Stimulated activated CD4-positive, alpha-beta T cell treated with anti-CD3 and anti-CD28 coated beads, TNF-alpha, amount 100 ng/mL, for 48 hours (primary cell): ENCODE measurements around the gene NCAPG2.

Experiments
- DNase-seq, 3 donors: peaks; one replicate each; pipeline ENCODE4 v3.0.0-alpha.2; 2020; ENCODE audit warnings: low read depth in 3 of 3

NCAPG2 gene

DNA sequence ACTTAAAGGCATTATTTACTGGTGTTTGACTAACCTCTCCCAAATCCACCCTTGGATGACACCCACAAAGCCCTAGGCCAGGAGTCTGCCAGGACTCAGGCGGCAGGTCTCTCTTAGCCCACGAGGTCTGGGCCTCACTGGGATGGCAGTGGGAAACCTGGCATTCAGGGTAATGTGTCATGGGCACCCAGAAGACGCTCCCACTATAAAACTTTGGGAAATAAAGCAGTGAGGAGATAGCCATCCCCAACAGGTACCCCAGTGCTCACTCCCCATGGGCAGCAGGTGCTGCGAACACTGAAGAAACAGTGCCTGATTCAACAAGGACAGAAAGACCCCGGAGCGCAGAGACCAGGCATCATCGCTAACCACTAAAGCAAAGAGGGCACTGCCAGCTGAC lies 102.6 kb downstream of the NCAPG2 start:
- DNase-seq, result no peak

DNA sequence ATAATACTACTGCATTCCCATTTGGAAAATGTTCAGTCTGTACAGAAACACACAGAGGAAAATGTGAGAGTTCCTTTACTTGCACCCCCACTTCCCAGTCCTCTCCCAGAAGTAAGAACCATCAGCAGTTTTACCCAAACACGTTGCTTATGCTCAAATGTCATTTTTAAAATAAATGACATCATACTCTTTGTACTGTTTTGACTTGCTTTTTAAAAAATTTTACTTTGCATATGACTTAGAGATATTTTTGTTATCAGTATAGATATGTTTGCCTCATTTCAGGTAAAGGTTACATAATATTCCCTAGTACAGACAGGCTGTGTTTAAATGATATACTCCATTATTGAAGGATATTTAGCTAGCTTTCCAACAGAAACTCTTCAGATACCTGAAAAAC lies 103.5 kb downstream of the NCAPG2 start:
- DNase-seq, result no peak

DNA sequence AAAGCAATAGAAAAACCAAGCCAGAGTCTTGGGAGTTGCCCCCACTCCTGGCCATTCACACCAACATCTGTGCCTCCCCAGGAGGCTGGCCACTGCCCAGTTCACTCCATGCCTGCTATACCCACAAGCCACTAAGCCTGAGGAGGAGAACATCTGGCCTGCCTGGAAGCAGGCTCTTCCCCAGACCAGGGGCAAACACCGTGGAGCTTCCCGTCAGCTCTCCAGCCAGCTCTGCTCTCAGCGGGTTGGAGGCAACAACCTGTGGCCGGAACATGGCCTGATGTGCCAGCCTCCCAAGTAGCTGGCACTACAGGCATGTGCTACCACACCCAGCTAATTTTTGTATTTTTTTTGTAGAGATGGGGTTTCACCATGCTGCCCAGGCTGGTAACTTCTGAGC lies 107.9 kb downstream of the NCAPG2 start:
- DNase-seq, result no peak

DNA sequence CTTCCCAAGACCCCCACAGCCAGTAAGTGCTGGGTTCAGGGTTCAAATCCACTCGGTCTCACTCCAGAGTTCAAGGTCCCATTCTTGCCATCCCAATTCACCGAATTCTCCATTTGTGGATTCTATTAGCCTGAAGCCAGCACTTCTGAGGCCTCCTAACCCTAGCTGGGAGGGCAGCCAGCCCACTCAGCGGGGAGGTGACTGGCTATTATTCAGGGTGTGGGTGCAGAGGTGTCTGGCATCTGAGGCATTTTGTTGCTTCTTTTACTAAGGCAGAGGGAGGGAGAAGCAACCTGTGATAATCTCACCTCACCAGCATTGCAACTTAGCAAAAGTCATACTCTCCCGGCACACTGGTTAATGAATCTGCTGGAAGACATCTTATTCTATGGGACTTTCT lies 108.3 kb downstream of the NCAPG2 start:
- DNase-seq, result no peak

DNA sequence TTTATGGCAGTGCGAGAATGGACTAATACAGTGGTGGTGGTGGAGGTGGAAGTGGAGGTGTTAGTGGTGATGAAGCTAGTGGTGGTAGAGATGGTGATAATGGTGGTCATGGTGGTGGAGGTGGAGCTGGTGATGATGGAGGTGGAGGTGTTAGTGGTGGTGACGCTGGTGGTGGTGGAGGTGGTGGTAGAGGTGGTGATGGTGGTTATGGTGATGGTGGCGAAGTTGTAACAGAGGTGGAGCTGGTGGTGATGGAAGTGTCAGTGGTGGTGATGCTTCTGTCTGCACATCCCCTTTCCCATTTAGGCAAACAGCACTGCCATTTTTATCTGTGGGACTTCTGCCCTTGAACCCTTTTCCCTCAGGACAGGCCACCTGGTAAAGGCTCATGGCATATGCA lies 109.5 kb downstream of the NCAPG2 start:
- DNase-seq, result no peak

DNA sequence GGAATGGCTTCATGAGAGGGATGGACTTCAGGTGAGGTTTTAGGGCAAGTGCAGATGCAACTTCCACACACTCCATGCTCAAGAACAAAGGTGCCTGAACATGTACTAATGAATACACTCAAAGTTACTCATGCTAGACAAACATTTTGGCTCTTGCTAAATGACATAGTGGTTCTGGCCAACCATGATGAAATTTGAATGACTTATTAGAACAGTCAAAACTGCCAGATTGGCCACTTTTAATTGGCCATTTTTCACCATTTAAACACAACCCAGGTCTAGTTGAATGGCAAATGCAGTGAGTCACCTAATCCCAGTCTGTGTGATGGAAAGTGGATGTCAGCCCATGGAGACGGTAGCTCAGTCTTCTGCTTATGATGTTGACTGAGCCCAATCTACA lies 112.1 kb downstream of the NCAPG2 start:
- DNase-seq, result no peak

DNA sequence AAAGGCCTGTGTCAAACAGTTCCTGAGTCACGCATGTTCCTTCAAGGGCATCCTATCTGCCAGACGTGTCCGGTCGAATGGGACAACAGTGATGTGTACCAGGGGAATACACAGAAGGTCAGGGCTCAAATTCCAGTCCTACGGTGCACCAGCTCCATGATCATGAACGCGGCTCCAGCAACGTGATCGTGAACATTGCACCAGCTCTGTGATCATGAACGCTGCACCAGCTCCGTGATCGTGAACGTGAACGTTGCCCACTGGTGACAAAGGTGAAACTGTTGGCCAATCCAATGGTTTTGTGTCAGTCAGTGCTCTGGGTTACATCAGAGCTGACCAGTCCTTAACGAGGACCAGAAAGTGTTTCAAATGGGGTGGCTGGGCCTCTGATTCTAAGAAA lies 112.7 kb downstream of the NCAPG2 start:
- no peak for DNase-seq

DNA sequence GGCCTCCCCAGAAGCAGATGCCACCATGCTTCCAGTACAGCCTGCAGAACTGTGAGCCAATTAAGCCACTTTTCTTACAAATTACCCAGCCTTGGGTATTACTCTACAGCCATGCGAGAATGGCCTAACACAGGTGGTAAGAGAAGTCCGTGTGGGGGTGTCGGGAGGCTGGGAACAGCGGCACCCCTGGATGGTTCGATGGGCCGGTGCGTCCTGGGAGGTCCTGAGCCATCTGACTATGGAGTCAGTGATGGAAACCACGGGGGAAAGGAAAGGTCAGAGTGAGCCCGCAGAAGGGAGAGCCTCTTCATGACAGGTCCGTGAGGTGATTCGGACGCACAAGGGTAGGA lies 114.4 kb downstream of the NCAPG2 start:
- DNase-seq, result no peak

DNA sequence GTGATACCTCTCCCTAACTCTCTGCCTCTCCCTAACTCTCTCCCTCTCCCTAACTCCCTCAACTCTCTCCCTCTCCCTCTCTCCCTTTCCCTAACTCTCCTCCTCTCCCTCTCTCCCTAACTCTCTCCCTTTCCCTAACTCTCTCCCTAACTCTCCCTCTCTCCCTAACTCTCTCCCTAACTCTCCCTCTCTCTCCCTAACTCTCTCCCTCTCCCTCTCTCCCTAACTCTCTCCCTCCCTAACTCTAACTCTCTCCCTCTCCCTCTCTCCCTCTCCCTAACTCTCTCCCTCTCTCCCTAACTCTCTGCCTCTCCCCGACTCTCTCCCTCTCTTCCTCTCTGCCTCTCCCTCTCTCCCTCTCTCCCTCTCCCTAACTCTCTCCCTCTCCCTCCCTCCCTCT lies 115.0 kb downstream of the NCAPG2 start:
- no peak for DNase-seq

DNA sequence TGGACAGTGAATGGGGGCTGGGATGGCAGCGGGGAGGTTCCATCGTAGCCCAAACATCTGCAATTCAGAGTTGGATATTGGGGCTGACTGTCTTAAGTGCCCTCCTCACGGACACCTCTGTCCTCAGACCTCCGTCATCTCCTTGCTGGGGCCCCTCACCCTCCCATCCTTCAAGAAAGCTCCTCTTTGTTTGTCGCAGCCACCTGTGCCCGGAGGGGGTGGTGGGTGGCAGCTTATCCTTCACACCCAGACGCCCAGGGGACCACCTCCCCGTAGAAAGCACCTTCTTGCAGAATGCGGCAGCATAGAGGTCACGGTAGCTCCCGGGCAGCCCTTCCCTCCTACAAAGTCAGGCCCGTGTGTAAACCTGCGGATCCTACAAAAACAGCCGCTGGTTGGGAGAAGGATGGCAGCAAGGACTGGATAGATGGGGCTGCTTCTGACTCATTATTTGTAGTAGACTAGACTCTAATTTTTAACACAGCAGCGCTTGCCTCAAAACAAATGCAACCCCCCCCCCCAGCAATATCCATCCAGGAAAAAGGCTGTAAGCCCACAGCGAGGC lies 115.6 kb downstream of the NCAPG2 start:
- no peak for DNase-seq

DNA sequence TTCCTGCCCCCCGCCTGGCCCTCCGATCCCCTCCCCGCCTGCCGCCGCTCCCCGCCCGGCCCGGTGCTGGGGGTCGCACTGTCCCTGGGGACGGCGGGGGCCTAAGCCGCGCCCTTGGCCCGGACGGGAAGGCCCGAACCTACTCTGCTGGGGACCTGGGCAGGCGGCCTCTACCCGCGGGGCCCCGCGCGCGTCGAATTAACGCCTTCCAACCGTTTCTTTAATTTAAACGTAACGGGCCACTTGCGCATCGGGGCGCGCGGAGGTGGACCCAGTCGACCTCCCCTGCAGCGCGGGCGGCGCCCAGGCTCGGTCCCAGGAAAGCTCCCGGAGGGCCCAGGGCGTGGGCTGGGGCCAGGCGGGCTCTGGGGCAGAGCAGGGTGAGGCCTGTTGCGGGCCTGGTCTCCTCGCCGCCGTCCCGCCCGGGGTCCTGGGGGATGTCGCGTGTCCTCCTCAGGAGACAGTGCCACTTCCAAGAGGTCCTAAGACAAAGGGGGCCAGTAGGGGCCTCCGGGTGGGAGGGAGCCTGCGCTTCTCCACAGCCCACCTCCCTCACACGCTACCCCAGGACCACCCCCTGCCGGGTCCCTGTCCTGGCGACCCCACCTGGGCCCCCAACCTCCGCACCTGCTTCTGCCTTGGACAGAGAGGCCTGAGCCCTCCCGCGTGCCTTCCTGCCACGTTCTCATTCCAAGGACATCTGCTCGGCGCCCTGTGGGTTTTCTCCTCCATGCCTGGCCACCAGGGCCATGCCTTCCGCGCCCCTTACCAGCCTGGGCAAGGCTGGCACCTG lies 116.3 kb downstream of the NCAPG2 start:
- DNase-seq, result no peak

DNA sequence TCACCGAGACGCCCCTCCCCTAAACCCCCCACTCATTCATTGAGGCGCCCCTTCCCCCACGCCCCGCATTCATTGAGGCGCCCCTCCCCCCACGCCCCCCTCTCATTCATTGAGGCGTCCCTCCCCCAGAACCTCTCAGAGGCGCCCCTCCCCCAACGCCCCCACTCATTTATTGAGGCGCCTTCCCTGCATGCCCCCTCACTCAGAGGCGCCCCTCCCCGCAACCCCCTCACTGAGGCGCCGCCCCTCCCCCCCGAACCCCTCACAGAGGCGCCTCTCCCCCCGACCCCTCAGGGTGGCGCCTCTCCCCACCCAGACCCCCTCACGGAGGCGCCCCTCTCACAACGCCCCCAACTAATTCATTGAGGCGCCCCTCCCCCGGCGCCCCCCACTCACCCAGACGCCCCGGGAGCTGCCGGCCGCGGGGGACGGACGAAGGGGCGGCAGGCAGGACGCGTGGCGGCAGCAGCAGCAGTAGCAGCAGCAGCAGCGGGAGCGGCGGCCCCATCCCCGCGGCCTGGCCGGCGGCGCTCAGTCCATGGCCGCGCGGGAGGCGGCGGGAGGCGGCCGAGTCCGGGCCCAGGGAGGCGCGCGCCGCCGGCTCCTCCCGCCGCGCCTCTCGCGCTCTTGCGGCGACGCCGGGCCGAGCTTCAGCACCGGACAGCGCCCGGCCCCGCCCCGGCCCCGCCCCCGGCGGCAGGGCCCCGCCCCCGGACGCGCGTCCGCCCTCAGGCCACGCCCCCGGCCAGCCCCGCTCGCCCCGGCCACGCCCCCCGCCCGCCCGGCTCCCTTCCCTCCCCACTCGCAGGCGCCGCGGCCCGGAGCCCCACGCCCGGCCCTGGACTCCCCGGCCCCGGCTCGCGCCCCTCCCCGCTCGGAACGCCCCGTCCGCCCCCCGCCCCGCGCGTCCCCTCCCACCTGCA lies 117.2 kb downstream of the NCAPG2 start, which contains the start of gene PTPRN2:
PTPRN2 (minus strand) TSS at position 662 of the 923 bp plus-strand sequence.
- DNase-seq, result peak; percentile 26 to 61 (median 30)

DNA sequence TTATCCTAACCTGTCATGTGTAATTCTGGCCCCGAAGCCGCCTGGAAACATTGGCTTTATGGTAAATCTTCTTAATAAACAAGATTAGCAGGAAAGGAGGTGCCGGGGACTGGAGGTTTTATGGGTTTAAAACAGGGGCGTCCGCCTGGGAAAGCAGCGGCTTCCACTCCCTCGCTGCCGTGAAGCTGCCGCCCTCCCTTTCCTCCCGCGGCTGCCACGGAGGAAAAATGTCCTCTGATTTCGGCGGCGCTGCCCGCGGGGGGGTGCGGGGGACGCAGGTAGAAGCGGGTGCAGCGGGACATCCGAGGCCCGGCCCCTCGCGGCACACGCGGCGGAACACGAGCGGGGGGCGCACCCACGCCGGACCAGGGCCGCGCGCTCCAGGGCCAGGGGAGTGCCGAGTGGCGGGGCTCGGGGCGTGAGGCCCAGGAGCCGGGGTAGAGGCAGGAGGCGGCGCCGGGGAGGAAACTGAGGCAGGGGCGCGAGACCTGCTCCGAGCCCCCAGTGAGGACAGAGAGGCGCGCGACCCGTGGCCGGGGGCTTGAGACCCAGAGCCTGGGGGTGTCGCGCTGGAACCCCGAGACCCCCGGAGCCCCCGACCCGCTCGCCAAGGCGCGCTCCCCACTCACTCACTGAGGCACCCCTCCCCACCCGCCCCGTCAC lies 118.0 kb downstream of the NCAPG2 start:
- DNase-seq, result no peak

DNA sequence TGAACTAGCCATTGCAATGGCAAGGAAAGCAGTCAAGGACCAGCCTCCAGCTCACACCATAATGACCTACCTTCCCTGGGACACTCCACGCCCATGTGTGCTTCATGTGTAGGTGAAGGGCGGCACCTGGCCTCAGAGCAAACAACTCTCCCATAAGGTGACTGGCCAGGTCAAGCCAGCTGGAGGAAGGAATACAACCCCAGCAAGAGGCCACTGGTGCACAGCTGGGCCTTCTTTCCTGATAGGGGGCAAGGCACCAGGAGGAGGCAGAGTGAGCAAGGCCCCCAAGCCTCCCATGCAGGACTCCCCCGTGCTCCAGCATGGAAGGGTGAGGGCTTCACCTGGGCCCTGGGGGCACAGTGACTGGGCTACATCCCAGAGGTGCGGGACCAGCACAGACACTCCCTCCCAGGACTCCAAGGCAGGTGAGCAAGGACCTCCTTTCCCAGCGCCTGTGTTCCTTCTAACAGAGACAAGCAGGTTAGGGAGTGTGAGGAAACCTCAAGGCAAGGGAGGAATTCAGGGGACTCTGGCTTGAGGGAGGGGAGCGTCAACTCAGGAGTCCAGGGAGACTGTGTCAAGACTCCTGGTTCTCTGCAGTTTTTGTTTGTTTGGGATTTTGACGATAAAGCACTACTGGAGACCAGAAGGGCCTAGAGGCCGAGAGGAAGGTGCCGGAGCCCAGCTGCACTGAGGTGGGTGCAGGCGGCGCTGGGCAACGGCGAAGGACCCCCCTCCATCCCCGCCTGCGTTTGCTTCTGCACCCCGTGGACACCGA lies 118.7 kb downstream of the NCAPG2 start:
- DNase-seq, result no peak

DNA sequence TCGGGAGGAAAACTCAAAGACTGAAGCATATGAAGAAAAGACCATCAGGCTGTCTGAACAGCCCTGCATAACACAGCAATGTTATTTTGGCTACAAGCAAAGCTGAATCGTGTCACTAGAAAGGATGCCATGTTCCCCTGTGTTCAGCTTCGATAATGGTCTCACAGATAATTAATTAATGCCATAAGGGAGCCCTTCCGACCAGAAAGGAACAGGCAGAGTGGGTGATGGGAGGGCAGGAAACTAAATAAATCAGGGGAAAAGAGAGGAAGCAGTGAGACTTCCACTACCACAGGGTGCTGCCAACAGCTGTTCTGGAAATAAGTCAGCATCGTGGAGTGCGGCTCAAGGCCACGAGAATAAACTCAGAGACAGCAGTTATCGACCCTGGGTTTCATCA lies 120.2 kb downstream of the NCAPG2 start:
- no peak for DNase-seq

DNA sequence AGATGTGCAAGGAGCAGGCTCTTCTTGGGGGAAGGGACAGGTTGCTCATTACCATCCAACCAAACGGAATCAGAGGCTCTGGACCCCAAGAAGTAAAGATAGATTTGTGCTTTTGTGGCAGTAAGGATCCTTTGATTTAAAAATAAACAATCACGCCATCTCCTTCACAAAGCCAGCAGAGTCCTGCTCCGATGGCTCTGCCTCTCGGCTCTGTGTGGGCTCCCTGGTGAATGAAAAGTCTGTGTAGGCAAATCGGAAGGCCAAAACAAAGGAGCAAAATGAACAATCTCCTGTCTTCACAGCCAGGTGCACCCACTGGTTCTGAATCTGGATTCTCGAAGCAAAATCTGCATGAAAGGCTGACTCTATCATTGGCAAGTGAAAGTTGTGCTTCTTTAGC lies 120.8 kb downstream of the NCAPG2 start:
- DNase-seq, result no peak

DNA sequence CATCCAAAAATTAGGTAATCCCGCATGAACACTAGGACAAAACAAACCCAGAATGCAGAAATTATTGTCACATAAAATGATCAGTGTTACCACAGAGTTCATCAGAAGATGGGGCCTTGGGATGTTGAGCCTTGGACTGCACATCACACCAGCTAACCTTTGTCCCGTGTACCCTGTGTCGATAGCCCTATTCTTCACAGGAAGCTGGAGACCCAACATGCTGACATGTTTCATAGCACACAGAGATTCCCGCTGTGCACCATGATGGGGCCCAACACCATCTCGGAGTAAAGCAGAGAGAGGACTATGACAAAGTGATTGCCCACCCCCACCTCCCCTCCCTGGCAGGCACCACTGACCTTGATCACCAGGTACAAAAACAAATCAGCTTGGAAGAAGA lies 121.5 kb downstream of the NCAPG2 start:
- no peak for DNase-seq

DNA sequence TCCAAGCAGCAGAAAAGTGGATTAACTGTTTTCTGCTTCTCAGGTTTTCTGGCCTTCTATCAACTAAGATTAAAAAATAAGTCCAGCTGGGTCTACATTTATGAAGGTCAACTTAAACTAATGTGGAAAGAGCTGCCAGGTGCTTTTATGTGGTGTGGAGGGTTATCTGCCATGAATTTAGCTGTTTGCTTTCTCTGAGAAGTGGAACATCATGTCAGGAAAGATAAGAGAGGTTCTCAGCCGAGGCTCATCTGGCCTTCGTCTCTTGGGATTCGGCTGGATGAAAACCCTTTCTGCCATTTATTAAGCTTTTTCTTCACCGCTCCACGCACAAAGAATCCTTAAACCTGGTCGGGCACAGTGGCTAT lies 122.5 kb downstream of the NCAPG2 start:
- DNase-seq, result no peak

DNA sequence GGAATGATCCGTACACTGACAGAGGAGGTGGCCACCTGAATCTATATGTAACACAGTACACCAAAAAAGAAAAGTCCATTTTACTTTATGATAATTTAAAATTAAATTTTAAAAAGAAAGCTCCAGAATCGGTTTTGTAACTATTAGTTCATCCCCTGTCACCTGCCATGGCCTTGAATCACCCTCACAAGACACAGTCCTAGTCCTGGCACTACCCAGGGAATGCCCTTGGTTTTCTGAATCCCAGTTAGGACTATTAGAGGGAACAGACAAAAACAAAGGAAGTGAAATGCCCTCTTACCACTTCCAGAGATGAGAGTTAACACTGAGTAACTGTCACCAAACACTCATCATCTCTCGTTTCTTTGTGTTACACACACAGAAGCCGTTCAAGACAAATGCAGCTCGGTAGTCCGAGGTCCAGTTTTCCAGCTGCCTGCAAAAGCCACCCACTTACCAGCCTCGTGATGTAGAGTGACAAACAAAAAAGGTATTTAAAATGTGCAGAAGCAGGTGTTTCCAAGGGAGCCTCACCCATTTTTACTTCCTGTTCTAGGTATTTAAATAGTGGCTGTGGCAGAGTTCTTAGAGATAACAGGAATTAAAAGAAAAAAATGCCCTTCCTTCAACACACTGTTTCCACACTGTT lies 123.0 kb downstream of the NCAPG2 start:
- DNase-seq, result no peak
